ENCODE data around the gene ZMPSTE24.
"Not testable (repeated sequence)": the region's sequence is repeated elsewhere in the genome, so short reads cannot be mapped to it uniquely, and the experiment has no call there.

Gene ZMPSTE24

GRCh38 chr1:40257688-40258444, at the start of gene ZMPSTE24:
Gene ZMPSTE24 (plus strand): TSS chr1:40258236. CDS start chr1:40258272, 36 bp downstream.
- DNase-seq (ENCODE audit: low spot score): peak; percentile 89

GRCh38 chr1:40210511-40211204, 47.4 kb upstream of the ZMPSTE24 start:
- no peak for DNase-seq (ENCODE audit: low spot score)

- no peak for DNase-seq (ENCODE audit: low spot score)
Observed at GRCh38 chr1:40218333-40218732, 39.7 kb upstream of the ZMPSTE24 start.

- not testable (repeated sequence) for DNase-seq (ENCODE audit: low spot score)
Observed at GRCh38 chr1:40221471-40221905, 36.5 kb upstream of the ZMPSTE24 start.

DNA sequence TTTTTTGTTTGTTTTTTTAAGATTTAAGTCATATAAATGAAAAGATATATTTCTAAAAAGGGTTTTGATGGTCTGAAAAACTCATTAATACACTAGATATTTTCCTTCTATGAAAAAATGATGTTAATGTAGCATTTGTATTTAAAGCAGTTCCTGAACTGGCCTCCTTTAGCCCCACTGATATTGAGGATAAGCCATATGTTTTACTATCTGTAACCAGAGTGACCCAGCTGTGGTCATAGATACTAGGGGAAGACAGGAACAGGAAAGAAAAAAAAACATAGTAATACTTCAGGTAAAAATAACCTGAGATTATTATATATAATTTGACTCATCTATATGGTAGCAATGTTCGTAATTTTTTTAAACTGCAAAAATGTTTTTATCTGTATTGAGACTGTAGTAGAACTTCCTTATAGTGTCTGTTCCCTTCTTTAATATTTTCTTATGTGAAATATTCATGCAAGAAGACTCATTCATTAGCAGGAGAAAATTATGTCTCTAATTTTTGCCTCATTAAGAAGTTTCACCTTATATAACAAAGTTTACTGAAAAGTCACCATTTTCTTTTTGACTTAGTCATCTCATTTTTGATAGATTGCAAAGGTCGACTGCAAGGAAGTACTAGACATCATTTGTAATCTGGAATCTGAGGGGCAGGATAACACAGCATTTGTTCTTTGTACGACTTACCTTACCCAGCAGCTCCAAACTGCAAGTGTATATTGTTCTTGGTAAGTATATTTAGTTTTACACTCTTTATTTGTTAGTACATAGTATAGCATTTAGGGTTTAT, 35.9 kb upstream of the ZMPSTE24 start:
- DNase-seq (ENCODE audit: low spot score): no peak

- DNase-seq (ENCODE audit: low spot score): no peak
Observed at GRCh38 chr1:40224040-40224439, 34.0 kb upstream of the ZMPSTE24 start.

DNA sequence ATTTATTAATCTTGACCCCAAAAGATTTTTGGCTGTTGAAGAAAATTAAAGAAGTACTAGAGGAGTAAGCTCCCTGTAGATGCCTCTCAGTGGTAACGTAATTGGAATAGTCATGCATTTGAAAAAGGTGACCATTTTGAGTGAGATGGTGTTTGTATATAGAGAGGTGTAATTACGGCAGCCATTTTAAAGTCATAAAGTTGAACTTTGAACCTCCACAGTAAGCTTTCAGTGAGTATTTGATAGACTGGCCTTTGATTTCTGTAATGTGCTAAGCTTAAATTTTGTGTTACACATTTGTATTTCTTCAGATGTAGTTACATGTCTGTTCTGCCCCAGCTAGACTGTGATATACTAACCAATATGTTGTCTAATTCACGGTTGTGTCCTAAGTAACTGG, 31.8 kb upstream of the ZMPSTE24 start:
- no peak for DNase-seq (ENCODE audit: low spot score)

DNA sequence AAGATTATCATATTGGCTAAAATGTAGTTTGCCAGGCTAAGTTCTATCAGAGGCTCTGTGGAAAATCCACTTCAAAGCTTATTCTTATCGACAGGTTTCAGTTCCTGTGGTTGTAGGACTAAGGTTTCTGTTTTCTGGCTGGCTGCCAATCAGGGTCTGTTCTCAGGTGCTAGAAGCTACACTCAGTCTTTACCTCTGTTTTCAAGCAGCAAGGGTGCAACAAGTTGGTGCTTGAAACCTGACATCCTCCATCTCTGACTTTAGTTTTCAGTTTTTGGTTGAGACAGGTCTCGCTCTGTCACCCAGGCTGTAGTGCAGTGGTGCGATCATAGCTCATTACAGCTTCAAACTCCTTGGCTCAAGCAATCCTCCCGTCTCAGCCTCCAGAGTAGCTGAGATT, 25.6 kb upstream of the ZMPSTE24 start:
- DNase-seq (ENCODE audit: low spot score): no peak

DNA sequence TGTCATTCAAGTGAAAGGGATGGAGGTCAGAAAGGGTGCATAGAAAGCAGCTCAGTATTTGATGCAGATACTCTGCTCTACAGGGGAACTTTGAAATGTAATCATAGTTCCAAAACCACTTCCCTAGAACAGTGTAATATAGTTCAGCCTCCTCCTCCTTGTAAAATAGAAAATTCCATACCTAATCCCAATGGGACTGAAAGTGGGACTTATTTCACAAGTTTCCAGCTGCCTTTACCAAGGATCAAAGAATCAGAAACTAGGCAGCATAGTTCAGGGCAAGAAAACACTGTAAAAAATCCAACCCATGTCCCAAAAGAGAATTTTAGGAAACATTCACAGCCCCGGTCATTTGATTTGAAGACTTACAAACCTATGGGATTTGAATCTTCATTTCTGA, 18.4 kb upstream of the ZMPSTE24 start:
- DNase-seq (ENCODE audit: low spot score): no peak

GRCh38 chr1:40240390-40240789, 17.6 kb upstream of the ZMPSTE24 start:
- no peak for DNase-seq (ENCODE audit: low spot score)

DNA sequence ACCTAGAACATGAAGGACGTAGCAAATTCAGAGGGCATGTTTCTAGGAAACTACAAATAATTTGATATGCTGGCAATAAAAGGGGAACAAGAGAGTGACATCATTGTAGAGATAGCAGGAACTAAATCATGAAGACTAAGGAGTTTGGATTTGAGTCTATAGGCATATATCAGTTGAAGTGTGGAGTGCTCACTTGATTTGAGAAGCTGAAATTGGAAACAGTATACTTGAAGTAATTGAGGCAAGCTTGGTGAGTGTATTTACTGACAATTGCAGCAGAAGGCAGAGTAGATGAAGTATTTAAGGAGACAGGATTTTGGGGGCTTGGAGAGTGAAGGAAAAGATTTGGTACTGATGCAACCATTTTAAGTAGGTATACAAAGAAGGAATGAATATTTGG, 16.7 kb upstream of the ZMPSTE24 start:
- no peak for DNase-seq (ENCODE audit: low spot score)

DNA sequence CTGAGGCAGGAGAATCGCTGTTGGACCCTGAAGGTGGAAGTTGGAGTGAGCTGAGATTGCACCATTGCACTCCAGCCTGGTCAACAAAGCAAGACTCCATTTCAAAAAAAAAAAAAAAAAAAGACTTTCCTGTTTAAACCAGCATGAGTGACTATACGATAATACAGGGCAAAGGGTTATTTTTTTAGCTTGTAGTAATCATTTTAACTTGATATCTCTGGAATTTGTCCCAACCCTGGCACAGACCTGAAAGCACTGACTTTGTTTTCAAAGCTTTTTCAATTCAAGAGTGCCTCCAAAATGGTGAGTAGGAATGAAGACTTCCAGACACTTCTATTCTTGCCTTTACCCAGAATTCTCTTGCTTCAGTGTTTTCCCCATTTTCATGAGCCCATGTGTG, 14.7 kb upstream of the ZMPSTE24 start:
- no peak for DNase-seq (ENCODE audit: low spot score)

- no peak for DNase-seq (ENCODE audit: low spot score)
Observed at GRCh38 chr1:40244138-40244744, 13.8 kb upstream of the ZMPSTE24 start.

- no peak for DNase-seq (ENCODE audit: low spot score)
Observed at GRCh38 chr1:40245686-40246085, 12.3 kb upstream of the ZMPSTE24 start.

- no peak for DNase-seq (ENCODE audit: low spot score)
Observed at GRCh38 chr1:40247655-40248054, 10.4 kb upstream of the ZMPSTE24 start, which contains the start of gene TMCO2. Gene TMCO2 (plus strand): TSS chr1:40247937. CDS start chr1:40247994, 57 bp downstream.

- DNase-seq (ENCODE audit: low spot score): no peak
Observed at GRCh38 chr1:40248412-40248811, 9.6 kb upstream of the ZMPSTE24 start.

- no peak for DNase-seq (ENCODE audit: low spot score)
Observed at GRCh38 chr1:40251456-40251855, 6.6 kb upstream of the ZMPSTE24 start.

DNA sequence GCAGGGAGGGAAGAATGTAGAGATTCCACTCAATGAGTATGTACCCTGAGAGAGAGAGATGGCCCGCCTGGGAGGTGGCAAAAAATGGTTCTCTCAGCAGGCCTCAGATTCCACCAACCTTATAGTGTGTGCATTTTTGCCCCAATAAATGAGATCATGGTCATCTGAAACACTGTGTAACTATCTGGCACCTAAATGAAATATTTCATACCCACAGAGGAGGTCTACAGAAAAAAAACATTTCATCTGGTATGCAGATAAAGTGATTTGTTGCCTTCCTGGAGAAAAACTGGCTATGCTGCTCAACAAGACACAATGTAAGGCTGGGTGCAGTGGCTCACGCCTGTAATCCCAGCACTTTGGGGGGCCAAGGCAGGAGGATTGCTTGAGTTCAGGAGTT, 5.4 kb upstream of the ZMPSTE24 start:
- DNase-seq (ENCODE audit: low spot score): no peak

GRCh38 chr1:40255231-40255630, 2.8 kb upstream of the ZMPSTE24 start:
- no peak for DNase-seq (ENCODE audit: low spot score)

- DNase-seq (ENCODE audit: low spot score): no peak
Observed at GRCh38 chr1:40256401-40257084, 1.5 kb upstream of the ZMPSTE24 start.

DNA sequence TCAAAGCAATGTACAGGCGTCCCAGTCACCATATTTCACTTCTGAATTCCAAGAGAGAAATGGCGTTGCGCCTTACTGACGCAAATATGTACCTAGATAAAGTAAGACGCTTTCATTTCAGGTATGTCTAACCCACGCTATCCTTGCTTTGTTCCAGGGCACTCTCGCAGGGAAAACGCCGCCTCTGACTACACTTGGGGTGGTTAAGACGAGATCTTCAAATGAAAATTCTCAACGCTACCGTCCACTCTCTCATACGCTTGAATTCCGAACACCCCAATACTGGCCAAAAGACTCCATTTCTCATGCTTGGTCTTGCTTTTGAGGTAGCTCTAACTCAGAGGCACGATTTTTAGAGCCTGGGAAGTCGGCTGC, 736 bp upstream of the ZMPSTE24 start:
- no peak for DNase-seq (ENCODE audit: low spot score)

GRCh38 chr1:40258445-40258769, 371 bp downstream of the ZMPSTE24 start:
- DNase-seq (ENCODE audit: low spot score): no peak

All from iPS-NIHi11 (cell line).